Activated CD4-positive, alpha-beta T cell treated with anti-CD3 and anti-CD28 coated beads for 4 hours (primary cell): ENCODE results near the gene SLFN12.
A peak's percentile ranks its signal among the peaks of the same experiment; 100 is the strongest.
"Not testable (repeated sequence)": the region's sequence is repeated elsewhere in the genome, so short reads cannot be mapped to it uniquely, and the experiment has no call there.

ENCODE experiments used
- DNase-seq, 2 donors: peaks; one replicate each; pipeline ENCODE4 v3.0.0-alpha.2; 2020

Gene SLFN12

DNA sequence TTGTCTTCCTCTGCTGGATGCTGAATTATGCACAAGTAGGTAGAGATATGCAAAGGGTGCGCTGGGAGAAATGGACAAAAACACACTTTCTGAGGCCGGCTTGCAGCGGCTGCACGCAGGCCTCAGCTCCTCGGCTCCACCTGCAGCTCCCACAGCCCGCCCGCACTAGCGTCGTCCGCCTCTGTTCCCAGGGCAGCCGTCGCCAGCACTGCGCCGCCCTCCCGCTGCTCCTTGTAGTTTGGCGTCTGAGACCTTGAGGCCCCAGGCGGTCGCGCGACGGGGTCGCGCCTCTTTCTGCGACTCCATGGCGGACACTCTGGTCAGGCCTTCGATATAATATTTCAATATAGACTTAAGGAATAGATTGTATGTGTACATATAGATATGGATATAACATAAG, 24.8 kb downstream of the SLFN12 start:
- DNase-seq: no peak

DNA sequence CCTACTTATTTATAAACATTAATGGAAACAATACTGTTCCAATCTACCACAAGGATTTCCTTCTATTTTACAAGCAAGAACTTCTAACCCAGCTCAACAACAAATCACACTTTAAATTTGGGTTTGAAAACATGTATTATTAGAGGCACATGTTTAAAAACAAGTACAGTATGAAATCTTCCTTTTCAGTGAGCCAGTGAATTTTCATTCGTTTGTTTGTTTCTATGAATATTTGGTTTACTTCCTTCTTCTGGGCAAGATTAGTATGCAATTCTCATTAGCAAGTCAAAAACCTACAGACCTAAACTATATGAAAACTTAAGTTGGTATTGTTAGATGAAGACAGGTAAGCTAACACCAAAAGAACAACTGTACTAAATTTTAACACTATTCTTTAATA, 25.7 kb downstream of the SLFN12 start:
- DNase-seq: no peak

DNA sequence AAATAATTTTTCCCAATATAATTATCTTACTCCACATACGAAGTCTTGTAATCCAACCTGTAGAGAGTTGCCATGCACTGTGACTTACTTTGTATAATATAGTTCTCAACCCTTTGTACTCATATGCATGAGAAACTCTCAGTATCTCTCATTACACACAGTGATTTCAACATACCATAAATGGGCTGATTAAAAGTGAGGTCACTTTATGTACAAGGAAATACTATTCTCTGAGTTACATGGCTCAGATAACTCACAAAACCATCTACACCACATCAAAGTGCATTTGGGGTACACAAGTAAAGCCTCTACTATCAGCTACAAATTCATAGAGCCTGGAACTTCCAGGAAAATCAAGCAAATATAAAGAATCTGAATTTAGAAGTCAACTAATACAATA, 27.9 kb downstream of the SLFN12 start:
- no peak for DNase-seq

DNA sequence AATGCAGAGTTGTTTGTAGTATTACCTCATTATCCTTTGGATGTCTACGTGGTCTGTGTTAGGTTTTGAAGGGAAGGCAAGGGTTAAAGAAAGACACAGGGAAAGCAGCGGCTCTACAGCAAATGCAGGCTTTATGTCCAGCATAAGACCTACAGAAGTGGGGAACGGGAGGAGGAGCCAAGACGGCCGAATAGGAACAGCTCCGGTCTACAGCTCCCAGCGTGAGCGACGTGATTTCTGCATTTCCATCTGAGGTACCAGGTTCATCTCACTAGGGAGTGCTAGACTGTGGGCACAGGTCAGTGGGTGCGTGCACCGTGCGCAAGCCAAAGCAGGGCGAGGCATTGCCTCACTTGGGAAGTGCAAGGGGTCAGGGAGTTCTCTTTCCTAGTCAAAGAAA, 38.5 kb downstream of the SLFN12 start:
- DNase-seq: not testable (repeated sequence)

- DNase-seq: no peak
Observed at GRCh38 chr17:35390663-35391062, 41.6 kb downstream of the SLFN12 start.

DNA sequence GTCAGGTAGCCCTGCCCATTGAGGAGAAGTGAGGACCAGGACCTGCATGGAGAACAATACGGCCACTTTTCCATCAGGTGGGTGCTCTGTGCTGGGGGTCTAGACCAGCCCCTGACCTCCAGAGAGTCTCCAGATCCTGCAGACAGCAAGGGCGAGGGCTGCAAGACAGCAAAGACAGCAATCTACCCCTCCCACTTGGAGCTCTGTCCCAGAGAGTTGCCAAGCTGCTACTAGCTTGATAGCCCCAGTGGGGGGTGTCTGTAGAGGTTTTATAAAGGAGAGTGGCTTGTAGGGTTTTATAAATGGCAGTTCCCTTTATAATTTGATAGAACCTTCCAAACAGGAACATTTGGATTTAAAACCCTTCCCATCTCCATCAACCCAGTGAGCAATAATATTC, 42.1 kb downstream of the SLFN12 start:
- no peak for DNase-seq

DNA sequence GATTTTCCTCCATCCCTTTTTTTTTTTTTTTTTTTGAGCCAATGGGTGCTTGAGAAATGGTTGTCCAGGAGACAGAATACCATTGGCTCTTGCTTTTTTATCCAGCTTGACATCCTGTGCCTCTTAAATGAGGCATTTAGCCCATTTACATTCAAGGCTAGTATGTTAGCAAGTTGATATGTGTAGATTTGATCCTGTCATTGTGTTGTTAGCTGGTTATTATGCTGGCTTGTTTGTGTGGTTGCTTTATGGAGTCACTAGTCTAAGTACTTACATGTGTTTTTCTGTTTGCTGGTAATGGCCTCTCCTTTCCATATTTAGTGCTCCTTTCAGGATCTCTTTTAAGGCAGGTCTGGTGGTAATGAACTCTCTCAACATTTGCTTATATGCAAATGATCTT, 44.8 kb downstream of the SLFN12 start:
- no peak for DNase-seq

DNA sequence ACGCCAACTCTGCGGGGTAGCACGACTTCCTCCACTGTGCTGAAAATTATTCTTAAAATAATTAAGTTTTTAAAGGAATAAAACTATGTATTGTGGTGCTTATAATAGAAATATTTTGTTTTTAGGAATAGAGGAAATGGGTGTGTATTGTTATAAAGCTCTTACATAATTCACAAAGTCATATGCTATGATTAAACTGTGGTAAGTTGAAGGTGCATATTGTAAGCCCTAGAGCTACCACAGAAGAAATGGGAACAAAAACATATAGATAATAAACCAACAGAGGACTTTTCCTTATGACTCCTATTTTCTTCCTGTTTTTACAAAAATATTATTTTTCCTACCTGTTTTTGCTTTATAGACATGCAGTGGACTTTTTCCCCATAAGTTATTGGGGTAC, 54.6 kb downstream of the SLFN12 start:
- no peak for DNase-seq

DNA sequence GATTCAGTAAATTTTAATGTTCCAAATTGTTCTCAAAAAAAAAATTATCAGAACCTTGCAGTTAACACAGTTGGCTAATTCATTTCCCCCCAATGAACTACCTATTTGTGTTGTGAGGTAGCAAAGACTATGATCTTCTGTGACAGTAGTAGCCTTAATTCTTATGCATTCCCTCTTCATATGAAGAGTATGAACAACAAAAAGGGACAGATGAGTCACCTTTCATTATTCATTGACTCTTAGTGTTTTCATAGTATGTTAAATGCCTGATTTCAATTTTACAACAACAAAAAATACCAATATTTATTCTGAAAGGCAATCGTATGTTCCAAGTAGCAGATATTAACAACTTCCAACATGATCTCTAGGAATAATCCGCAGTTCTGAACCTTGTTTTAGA, 55.2 kb downstream of the SLFN12 start:
- no peak for DNase-seq

DNA sequence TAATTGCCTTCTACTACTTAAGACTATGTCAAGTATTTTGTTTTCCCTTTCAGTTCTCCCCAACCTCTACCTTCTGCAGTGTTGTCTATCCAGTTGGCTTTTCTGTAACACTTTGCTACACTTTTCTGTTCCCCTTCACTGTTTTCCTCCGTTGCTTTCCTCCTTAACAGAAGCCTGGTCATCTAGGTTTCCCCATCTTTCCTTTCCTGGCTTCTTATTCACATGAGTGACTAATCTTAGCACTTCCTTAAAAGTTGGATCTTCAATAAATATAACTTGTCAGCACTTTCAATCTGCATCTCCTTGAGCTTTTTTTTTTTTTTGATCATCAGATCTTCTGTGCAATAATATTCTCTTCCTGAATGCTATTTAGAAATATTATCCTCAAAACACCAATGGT, 56.1 kb downstream of the SLFN12 start:
- no peak for DNase-seq

DNA sequence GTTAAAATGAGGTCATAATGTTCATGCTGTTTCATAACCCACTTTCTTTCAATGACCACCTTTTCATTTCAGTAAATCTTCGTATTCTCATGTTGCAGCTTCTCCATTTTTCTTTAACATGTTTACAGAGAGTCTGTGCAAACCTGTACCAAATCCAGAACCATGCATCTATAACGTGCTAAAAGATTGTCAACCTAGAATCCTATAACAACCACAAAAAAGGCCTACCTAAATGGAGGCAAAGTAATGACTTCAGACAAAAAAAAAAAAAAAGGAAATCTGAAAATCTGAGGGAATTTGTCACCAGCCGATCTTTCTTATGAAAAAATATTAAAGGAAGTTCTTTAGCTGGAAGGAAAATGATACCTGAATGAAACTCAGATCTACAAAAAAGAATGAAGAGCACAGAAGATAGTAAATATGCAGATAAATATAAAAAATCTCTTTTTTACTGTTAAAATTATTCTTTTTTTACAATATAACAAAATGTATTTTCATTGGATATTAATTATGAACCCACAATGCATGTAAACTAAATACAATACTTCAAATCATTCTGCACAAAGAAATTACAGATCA, 57.4 kb downstream of the SLFN12 start:
- DNase-seq: no peak

GRCh38 chr17:35373984-35374765, 58.1 kb downstream of the SLFN12 start:
- peak; percentile 34 to 42 for DNase-seq

- DNase-seq: peak; percentile 91 to 93
Observed at GRCh38 chr17:35373534-35373983, 58.7 kb downstream of the SLFN12 start, which contains the start of gene SLFN11. Gene SLFN11 (minus strand): TSS chr17:35373621. CDS start chr17:35363807, 9,814 bp downstream.

- peak in 1 of 2 donors; percentile 2 for DNase-seq
Observed at GRCh38 chr17:35372846-35373533, 59.3 kb downstream of the SLFN12 start.

GRCh38 chr17:35371934-35372333, 60.4 kb downstream of the SLFN12 start:
- no peak for DNase-seq

DNA sequence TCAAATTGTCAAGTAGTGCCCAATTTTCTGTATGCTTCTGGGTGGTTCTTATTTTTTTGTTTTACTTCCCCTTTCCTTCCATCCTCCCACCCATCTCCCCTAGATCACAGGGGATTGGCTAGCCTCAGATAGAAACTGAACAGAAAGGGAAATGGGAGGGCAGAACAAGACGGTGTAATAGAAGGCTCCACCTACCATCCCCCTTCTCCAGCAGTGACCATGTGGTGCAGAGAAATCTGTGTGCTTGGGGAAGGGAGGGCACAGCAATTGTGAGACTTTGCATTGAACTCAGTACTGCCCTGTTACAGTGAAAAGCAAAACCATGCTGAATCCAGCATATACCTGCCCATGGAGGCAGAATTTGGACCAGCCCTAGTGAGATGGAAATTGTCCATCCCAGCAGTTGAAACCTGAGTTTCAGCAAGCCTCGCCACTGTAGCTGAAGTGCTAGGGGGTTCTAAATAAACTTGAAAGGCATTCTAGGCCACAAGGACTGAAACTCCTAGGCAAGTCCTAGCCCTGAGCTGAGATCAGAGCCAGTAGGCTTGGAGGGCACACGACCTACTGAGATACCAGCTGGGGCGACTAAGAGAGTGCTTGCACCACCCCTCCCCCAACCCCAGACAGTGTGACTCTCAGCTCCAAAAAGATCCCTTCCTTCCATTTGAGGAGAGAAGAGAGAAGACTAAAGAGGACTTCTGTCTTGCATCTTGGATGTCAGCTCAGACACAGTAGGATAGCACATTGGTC, 64.0 kb downstream of the SLFN12 start:
- DNase-seq: peak in 1 of 2 donors; percentile 11

GRCh38 chr17:35361027-35361426, 71.3 kb downstream of the SLFN12 start:
- no peak for DNase-seq
